GM23338 (cell line): ENCODE data around the gene HOXD1. TPM values are rescaled to one million over a fixed set of nuclear protein-coding genes. Genes with fewer than 3 reads are reported as not detected.

ENCODE experiments used
- ATAC-seq: fragments of 200-7000 bp; cut with Tn5 transposase; 3 replicates; pipeline ENCODE4 v1.9.1; 2020
- DNase-seq: peaks from one replicate; pipeline ENCODE4 v3.0.0-alpha.2; 2015; ENCODE audit warnings: low spot score
- H2AFZ ChIP-seq: fragments of 200-600 bp; sonication (generic); 2 replicates; pipeline ENCODE4 v1.8.0; 2016; ENCODE audit warnings: antibody characterized with exemption, mild to moderate bottlenecking, moderate library complexity
- H3F3A ChIP-seq: fragments of 200-600 bp; sonication (generic); replicated peaks from 2 replicates; pipeline ENCODE4 v1.8.0; 2017; ENCODE audit warnings: antibody characterized with exemption, mixed run types, low read depth
- H3K27ac ChIP-seq: fragments of 200-600 bp; sonication (generic); 2 replicates; pipeline ENCODE4 v1.6.1; 2016; ENCODE audit warnings: low read depth
- H3K27me3 ChIP-seq: fragments of 200-600 bp; sonication (generic); 2 replicates; pipeline ENCODE4 v1.8.0; 2016; ENCODE audit warnings: mild to moderate bottlenecking, mixed run types, moderate library complexity; ENCODE audit not compliant: insufficient read depth
- H3K36me3 ChIP-seq: fragments of 200-600 bp; sonication (generic); 2 replicates; pipeline ENCODE4 v1.8.0; 2016; ENCODE audit warnings: mild to moderate bottlenecking; ENCODE audit not compliant: insufficient read depth
- H3K4me1 ChIP-seq: fragments of 200-600 bp; sonication (generic); 2 replicates; pipeline ENCODE4 v1.8.0; 2016; ENCODE audit warnings: mild to moderate bottlenecking, moderate library complexity; ENCODE audit not compliant: insufficient read depth
- H3K4me2 ChIP-seq: fragments of 200-600 bp; sonication (generic); 2 replicates; pipeline ENCODE4 v1.7.1; 2017; ENCODE audit warnings: mixed run types
- H3K4me3 ChIP-seq: fragments of 200-600 bp; sonication (generic); 2 replicates; pipeline ENCODE4 v1.6.1; 2016; ENCODE audit warnings: mixed run types
- H3K79me2 ChIP-seq: fragments of 200-600 bp; sonication (generic); replicated peaks from 2 replicates; pipeline ENCODE4 v1.8.0; 2017; ENCODE audit warnings: mild to moderate bottlenecking; ENCODE audit not compliant: insufficient read depth
- H3K9me2 ChIP-seq: fragments of 200-600 bp; sonication (generic); 2 replicates; pipeline ENCODE4 v1.8.0; 2017; ENCODE audit not compliant: insufficient read depth
- H4K20me1 ChIP-seq: fragments of 200-600 bp; sonication (generic); replicated peaks from 2 replicates; pipeline ENCODE4 v1.8.0; 2017; ENCODE audit warnings: mild to moderate bottlenecking; ENCODE audit not compliant: insufficient read depth
- H3K27ac Mint-ChIP-seq: 2 replicates; pipeline ENCODE4 v1.8.0; 2020; ENCODE audit warnings: inconsistent platforms, mild to moderate bottlenecking, moderate library complexity, mixed read lengths
- H3K27me3 Mint-ChIP-seq: 3 replicates; pipeline ENCODE4 v1.8.0; 2022; ENCODE audit warnings: low read depth, mild to moderate bottlenecking, moderate library complexity, mixed read lengths, inconsistent platforms; ENCODE audit not compliant: insufficient read depth, poor library complexity
- H3K36me3 Mint-ChIP-seq: 3 replicates; pipeline ENCODE4 v1.8.0; 2021; ENCODE audit warnings: low read depth, mild to moderate bottlenecking, inconsistent platforms, moderate library complexity, mixed read lengths
- H3K4me1 Mint-ChIP-seq: 3 replicates; pipeline ENCODE4 v1.8.0; 2020; ENCODE audit warnings: mild to moderate bottlenecking, inconsistent platforms, mixed read lengths
- H3K4me3 Mint-ChIP-seq: 3 replicates; pipeline ENCODE4 v1.8.0; 2021; ENCODE audit warnings: moderate library complexity, mild to moderate bottlenecking, inconsistent platforms, mixed read lengths
- H3K9me3 Mint-ChIP-seq: 3 replicates; pipeline ENCODE4 v1.8.0; 2020; ENCODE audit warnings: moderate library complexity, mild to moderate bottlenecking, inconsistent platforms, mixed read lengths
- EZH2 ChIP-seq: fragments of 200-600 bp; sonication (generic); IDR thresholded peaks from one replicate; pipeline ENCODE4 v1.8.0; 2017; ENCODE audit warnings: antibody characterized with exemption, mild to moderate bottlenecking, low read depth; ENCODE audit not compliant: unreplicated experiment
- EZH2phosphoT487 ChIP-seq: fragments of 200-600 bp; sonication (generic); IDR thresholded peaks from one replicate; pipeline ENCODE4 v1.8.1; 2018; ENCODE audit warnings: antibody characterized with exemption; ENCODE audit not compliant: unreplicated experiment
- NANOG ChIP-seq: IDR thresholded peaks from 2 replicates; pipeline ENCODE4 v1.6.1; 2016; ENCODE audit warnings: antibody characterized with exemption, borderline replicate concordance
- ZNF331 ChIP-seq: fragments of 250-450 bp; sonication (Bioruptor Pico); IDR thresholded peaks from 2 replicates; pipeline ENCODE4 v1.5.0; 2020; ENCODE audit warnings: low read depth, mild to moderate bottlenecking, moderate library complexity
- polyA plus RNA-seq: library from polyadenylated mRNA; unstranded; fragments of >200 nt; fragmentation: Nextera tagmentation; extraction: Ambion mirVana; gene quantifications from 2 replicates; pipeline ENCODE4 v1.2.1, GENCODE V29; 2016
- total RNA-seq: library from RNA; depleted of rRNA; stranded (reverse); fragments of >200 nt; shearing (Covaris generic); gene quantifications from 2 replicates; pipeline ENCODE4 v1.2.3, GENCODE V29; 2014

Gene HOXD1
- total and polyA plus RNA-seq, 2 experiments from 2014 or later, result not detected

DNA sequence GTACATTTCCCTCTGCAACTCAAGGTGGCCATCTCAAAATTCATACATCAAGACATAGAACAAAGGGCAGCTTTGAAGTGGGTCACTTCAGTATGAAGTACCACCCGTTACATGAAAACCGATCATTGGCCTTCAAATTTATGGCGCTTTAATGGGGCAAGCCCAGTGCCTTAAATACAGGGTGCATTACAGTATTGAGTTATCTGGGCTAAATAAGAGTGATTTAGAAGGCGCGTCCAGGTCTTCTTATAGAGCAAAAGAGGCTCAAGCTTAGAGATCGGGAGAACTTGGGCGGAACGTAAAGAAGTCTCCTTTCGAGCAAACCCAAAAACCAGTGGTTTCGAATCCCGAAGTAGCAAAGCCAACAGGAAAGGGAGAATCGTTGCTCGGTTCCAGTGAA is 24.3 kb upstream of the HOXD1 start:
- peaks cover 100% of the 10 kb centered on the region for H3K27me3 Mint-ChIP-seq

DNA sequence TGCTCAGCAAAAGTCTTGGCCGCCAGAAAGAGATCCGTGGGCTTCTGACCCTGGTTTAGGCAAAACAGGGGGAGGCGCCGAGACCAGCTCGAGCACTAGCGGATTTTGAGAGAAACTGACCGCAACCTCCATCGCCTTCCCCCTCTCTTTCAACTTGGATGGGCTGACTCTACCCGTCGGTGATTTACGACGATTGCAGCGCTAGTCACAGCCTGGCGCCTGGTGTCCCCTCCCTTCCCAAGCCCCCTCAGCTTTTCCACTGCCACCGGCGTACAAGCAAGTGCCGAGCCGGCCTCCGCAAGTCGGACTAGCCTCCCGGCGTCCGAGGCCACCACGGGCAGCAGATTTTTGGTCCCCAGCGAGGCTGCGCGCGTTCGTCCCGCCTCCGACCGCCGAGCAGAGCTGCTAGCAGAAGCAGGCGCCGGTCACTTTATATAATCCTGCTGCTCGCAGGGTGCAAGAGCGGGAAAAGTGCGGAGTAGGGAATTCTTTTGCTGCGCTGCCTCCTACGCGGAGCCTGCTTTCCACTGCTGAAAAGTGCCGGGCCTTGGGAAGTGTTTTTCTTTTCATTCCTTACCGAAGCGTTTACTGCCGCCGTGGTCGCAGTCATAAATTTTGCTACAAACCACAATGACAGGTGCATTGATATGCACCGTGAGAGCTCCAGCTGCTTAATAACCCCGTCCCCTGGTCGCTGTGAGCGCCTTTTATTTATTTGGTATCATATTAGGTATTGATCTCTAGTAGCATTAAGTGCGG is 23.7 kb upstream of the HOXD1 start:
- H3K4me2 ChIP-seq, result peak overlapping the region; percentile 73
- DNase-seq, result peak; percentile 48
- H3K4me1 ChIP-seq, result peaks cover 45% of the 10 kb centered on the region

More for the DNA sequence above, 24.3 kb upstream of the HOXD1 start:
- no peak overlapping the region for H2AFZ ChIP-seq
- peaks cover 45% of the 10 kb centered on the region for H3K4me1 ChIP-seq
- H4K20me1 ChIP-seq, result peaks cover 57% of the 10 kb centered on the region
- H3K79me2 ChIP-seq, result no peaks in the 10 kb centered on the region
- H3K9me2 ChIP-seq, result no peaks in the 10 kb centered on the region
- no peaks in the 10 kb centered on the region for H3K36me3 ChIP-seq
- DNase-seq (no peak), ATAC-seq (no peak)
- H3K4me2 ChIP-seq, result peak overlapping the region; percentile 73; the same call in 1 of the 2 replicates
- H3K27me3 ChIP-seq, result peaks cover 100% of the 10 kb centered on the region
- H3F3A ChIP-seq, result peaks cover 19% of the 10 kb centered on the region
- H3K4me1 Mint-ChIP-seq, result peaks cover 36% of the 10 kb centered on the region
- H3K36me3 Mint-ChIP-seq, result no peaks in the 10 kb centered on the region
- H3K4me3 ChIP-seq, result peak overlapping the region; percentile 44
- H3K9me3 Mint-ChIP-seq, result peaks cover 7% of the 10 kb centered on the region; the same call in 1 of the 3 replicates
- no peak overlapping the region for H3K27ac ChIP-seq
- H3K27ac Mint-ChIP-seq, result no peak overlapping the region
- H3K4me3 Mint-ChIP-seq, result peak overlapping the region; percentile 36; the same call in 2 of the 3 replicates
- TF ChIP-seq EZH2 (peak; percentile 96), ZNF331 (no peak)

DNA sequence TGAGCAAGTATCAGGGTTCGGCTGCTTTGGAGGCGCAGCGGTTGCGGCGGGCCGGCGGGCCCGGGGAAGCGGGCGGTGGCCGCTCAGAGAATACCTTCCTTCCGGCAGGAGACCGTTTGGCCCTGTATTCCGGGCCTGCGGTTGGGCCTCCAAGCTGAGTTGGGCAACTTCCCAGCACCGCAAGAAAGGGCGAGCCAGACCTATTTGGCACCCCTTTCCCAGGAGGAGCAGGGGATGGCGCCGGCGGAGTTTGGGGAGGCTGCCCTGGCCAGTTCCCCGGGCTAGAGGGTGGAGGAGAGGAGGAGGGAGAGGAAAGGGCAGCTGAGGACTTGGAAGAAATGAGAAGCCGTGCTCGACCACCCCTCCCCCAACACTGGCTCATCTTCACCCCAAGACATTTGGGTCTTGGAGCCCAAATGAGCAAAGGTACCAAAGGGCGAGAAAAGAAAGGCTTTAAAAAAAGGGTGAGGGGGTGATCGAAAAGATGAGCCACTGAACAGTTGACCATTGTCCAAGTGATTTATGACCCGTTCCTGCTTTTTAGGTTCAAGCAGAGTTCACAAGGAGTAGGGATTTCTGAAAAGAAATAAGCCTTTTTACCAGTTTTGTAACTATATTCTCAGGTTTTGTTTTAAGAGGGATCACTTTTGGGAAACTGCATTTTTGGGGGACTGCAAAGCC is 23.0 kb upstream of the HOXD1 start:
- TF ChIP-seq ZNF331 (no peak), EZH2 (peak; percentile 73)
- Mint-ChIP-seq H3K27ac (no peak overlapping the region), H3K4me1 (peaks cover 30% of the 10 kb centered on the region), H3K4me3 (peak overlapping the region; percentile 26), H3K9me3 (peaks cover 7% of the 10 kb centered on the region; the same call in 1 of the 3 replicates), H3K36me3 (no peaks in the 10 kb centered on the region), H3K27me3 (peaks cover 100% of the 10 kb centered on the region)
- Histone ChIP-seq H3K4me1 (peaks cover 45% of the 10 kb centered on the region), H3K4me2 (peak overlapping the region; percentile 73), H3K27ac (no peak overlapping the region), H3K36me3 (no peaks in the 10 kb centered on the region; the same call in 1 of the 2 replicates), H3K9me2 (no peaks in the 10 kb centered on the region), H4K20me1 (peaks cover 65% of the 10 kb centered on the region), H3K4me3 (peak overlapping the region; percentile 44; the same call in 1 of the 2 replicates), H3F3A (peaks cover 19% of the 10 kb centered on the region), H2AFZ (no peak overlapping the region), H3K79me2 (no peaks in the 10 kb centered on the region), H3K27me3 (peaks cover 100% of the 10 kb centered on the region)
- ATAC-seq (peak; percentile 39), DNase-seq (peak; percentile 62)

More for the DNA sequence above, 23.7 kb upstream of the HOXD1 start:
- Histone ChIP-seq H3K9me2 (no peaks in the 10 kb centered on the region), H3K79me2 (no peaks in the 10 kb centered on the region), H3F3A (peaks cover 19% of the 10 kb centered on the region), H3K27ac (no peak overlapping the region), H4K20me1 (peaks cover 61% of the 10 kb centered on the region), H3K27me3 (peaks cover 100% of the 10 kb centered on the region), H2AFZ (no peak overlapping the region; the same call in 1 of the 2 replicates), H3K4me3 (peak overlapping the region; percentile 44), H3K36me3 (no peaks in the 10 kb centered on the region)
- H3K9me3 Mint-ChIP-seq, result peaks cover 7% of the 10 kb centered on the region; the same call in 1 of the 3 replicates
- no peak; the same call in 2 of the 3 replicates for ATAC-seq
- peaks cover 30% of the 10 kb centered on the region for H3K4me1 Mint-ChIP-seq
- H3K4me3 Mint-ChIP-seq, result peak overlapping the region; percentile 36
- H3K27me3 Mint-ChIP-seq, result peaks cover 100% of the 10 kb centered on the region
- no peak overlapping the region for H3K27ac Mint-ChIP-seq
- TF ChIP-seq NANOG, result no peak
- no peak for TF ChIP-seq ZNF331
- TF ChIP-seq EZH2, result peak; percentile 100
- peak; percentile 89 for TF ChIP-seq EZH2phosphoT487
- no peaks in the 10 kb centered on the region for H3K36me3 Mint-ChIP-seq
